ENCODE data around the gene DTD1. TPM values are rescaled to one million over a fixed set of nuclear protein-coding genes. Genes with fewer than 3 reads are reported as not detected.

The DTD1 gene
- total and polyA plus RNA-seq, 2 of the 13 experiments (the other 11 are each of a cell fraction or from before 2014, with no cell fraction given), result 41.2 to 79.3 TPM

DNA sequence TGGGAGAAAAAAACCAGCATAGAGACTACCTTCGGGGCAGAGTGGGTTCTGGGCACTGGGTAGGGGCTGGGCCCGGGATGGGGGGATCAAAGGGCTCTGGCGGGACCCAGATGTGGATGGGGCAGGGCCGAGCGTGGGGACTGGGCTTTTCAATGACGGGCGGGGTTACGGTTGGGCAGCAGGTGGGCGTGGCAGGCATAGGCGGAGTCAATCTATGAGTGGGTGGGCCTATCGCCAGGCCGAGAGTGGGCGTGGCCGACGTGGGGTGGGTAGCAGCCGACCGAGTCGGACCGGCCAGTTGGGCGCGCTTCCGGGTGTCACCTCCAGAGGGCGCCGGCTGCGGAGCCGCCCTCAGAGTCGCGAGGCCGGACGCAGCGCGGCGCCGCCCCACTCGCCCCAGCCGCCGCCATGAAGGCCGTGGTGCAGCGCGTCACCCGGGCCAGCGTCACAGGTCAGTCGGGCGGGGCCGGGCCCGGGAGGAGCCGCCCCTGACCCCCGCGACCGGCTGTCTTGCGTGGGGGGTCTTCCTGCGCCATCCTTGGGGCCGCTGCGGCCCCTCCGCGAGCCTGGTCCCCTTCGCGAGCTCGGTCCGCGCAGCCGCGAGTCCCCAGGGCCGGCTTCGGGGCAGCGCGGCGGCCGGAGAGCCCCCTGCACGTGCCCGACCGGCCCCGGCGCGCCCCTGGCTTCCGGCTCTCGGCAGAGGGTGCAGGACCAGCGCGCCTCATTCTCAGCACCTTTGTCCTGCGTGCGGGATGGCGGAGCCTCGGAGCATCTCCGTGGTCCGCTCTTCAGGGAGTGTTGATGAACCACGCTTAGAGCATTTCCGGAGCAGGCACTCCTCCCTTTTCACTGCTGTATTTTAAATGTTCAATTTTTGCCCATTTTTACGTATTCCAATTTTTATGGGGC, at the start of gene DTD1 (continued):
- TF ChIP-seq, protein P1, sequence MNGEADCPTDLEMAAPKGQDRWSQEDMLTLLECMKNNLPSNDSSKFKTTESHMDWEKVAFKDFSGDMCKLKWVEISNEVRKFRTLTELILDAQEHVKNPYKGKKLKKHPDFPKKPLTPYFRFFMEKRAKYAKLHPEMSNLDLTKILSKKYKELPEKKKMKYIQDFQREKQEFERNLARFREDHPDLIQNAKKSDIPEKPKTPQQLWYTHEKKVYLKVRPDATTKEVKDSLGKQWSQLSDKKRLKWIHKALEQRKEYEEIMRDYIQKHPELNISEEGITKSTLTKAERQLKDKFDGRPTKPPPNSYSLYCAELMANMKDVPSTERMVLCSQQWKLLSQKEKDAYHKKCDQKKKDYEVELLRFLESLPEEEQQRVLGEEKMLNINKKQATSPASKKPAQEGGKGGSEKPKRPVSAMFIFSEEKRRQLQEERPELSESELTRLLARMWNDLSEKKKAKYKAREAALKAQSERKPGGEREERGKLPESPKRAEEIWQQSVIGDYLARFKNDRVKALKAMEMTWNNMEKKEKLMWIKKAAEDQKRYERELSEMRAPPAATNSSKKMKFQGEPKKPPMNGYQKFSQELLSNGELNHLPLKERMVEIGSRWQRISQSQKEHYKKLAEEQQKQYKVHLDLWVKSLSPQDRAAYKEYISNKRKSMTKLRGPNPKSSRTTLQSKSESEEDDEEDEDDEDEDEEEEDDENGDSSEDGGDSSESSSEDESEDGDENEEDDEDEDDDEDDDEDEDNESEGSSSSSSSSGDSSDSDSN (CRISPR knock-in tag; IDR thresholded peaks at IDR 0.05), result peak; percentile 65
- TF ChIP-seq, protein P2, sequence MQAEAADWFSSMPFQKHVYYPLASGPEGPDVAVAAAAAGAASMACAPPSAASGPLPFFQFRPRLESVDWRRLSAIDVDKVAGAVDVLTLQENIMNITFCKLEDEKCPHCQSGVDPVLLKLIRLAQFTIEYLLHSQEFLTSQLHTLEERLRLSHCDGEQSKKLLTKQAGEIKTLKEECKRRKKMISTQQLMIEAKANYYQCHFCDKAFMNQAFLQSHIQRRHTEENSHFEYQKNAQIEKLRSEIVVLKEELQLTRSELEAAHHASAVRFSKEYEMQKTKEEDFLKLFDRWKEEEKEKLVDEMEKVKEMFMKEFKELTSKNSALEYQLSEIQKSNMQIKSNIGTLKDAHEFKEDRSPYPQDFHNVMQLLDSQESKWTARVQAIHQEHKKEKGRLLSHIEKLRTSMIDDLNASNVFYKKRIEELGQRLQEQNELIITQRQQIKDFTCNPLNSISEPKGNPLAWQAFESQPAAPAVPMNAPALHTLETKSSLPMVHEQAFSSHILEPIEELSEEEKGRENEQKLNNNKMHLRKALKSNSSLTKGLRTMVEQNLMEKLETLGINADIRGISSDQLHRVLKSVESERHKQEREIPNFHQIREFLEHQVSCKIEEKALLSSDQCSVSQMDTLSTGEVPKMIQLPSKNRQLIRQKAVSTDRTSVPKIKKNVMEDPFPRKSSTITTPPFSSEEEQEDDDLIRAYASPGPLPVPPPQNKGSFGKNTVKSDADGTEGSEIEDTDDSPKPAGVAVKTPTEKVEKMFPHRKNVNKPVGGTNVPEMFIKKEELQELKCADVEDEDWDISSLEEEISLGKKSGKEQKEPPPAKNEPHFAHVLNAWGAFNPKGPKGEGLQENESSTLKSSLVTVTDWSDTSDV (CRISPR knock-in tag; IDR thresholded peaks at IDR 0.05), result peak; percentile 73; the same call in 1 of the 2 replicates
- TF ChIP-seq ARID5B (CRISPR knock-in tag; IDR thresholded peaks at IDR 0.05), result peak; percentile 41
- no peak for TF ChIP-seq HHEX (CRISPR knock-in tag; IDR thresholded peaks at IDR 0.05)
- no peak for TF ChIP-seq PHB2 (IDR thresholded peaks at IDR 0.05; ENCODE audit: partially characterized antibody)
- peak; percentile 19; the same call in 1 of the 2 replicates for TF ChIP-seq SOX5 (CRISPR knock-in tag; IDR thresholded peaks at IDR 0.05; ENCODE audit: borderline replicate concordance)
- peak; percentile 56; the same call in 1 of the 2 replicates for TF ChIP-seq NFYB (CRISPR knock-in tag; IDR thresholded peaks at IDR 0.05)
- TF ChIP-seq TCF7L2 (IDR thresholded peaks at IDR 0.05; ENCODE audit: low read depth, low read length), result no peak
- peak; percentile 7; the same call in 1 of the 2 replicates for TF ChIP-seq ETV5 (CRISPR knock-in tag; IDR thresholded peaks at IDR 0.05; ENCODE audit: borderline replicate concordance)
- peak; percentile 70 for TF ChIP-seq CHD2 (IDR thresholded peaks at IDR 0.05; ENCODE audit: low read depth, low read length)
- TF ChIP-seq, protein P3, sequence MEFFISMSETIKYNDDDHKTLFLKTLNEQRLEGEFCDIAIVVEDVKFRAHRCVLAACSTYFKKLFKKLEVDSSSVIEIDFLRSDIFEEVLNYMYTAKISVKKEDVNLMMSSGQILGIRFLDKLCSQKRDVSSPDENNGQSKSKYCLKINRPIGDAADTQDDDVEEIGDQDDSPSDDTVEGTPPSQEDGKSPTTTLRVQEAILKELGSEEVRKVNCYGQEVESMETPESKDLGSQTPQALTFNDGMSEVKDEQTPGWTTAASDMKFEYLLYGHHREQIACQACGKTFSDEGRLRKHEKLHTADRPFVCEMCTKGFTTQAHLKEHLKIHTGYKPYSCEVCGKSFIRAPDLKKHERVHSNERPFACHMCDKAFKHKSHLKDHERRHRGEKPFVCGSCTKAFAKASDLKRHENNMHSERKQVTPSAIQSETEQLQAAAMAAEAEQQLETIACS (CRISPR knock-in tag; IDR thresholded peaks at IDR 0.05), result peak; percentile 85
- peak; percentile 63 for TF ChIP-seq SALL1 (CRISPR knock-in tag; IDR thresholded peaks at IDR 0.05)
- peak; percentile 79; the same call in 1 of the 2 replicates for TF ChIP-seq TFDP1 (CRISPR knock-in tag; IDR thresholded peaks at IDR 0.05; ENCODE audit: borderline replicate concordance)
- peak; percentile 89; the same call in 1 of the 2 replicates for TF ChIP-seq ZC3H13 (CRISPR knock-in tag; IDR thresholded peaks at IDR 0.05)
- TF ChIP-seq ZNF333 (CRISPR knock-in tag; IDR thresholded peaks at IDR 0.05; ENCODE audit: borderline replicate concordance), result peak; percentile 18; the same call in 1 of the 2 replicates
- TF ChIP-seq FOXA1 (IDR thresholded peaks at IDR 0.05), result no peak
- TF ChIP-seq FOXA1 (CRISPR knock-in tag; IDR thresholded peaks at IDR 0.05), result peak; percentile 22; the same call in 1 of the 2 replicates
- TF ChIP-seq RBAK (CRISPR knock-in tag; IDR thresholded peaks at IDR 0.05), result 0 out of 2 replicates have a peak, but pooled peaks have one; percentile 42
